ENCODE results near the gene EXTL2. TPM values are rescaled to one million over a fixed set of nuclear protein-coding genes. Genes with fewer than 3 reads are reported as not detected.

Gene EXTL2
- total and polyA plus RNA-seq, 9 of the 15 experiments (the other 6 are each of a cell fraction or from before 2014, with no cell fraction given) = 8.5 to 40.7 (median 26.0) TPM

DNA sequence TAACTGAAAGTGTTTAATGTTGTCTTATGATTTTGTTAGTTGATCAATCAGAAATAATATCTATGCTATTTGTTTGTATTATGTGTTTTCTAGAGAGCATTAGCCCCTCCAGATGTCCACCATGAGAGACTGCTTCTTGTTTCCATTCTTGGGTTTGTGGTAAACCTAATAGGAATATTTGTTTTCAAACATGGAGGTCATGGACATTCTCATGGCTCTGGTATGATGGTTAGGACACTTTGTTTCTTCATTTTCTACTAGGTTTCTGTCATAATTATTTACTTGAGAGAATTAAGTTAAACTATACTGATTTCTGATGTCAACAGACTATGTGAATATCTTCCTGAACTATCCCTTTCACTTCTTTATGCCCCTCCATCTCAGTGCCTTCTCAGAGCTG is 17.4 kb upstream of the EXTL2 start:
- DNase-seq (ENCODE audit: extremely low read depth in 1 of 4, low spot score in 3 of 4) (no peak), ATAC-seq (no peak), FAIRE-seq (no peak)
- H2AFZ ChIP-seq (ENCODE audit: low read depth, low read length) = no peak overlapping the region
- H3K4me2 ChIP-seq (ENCODE audit: insufficient read depth, low read length) = no peak overlapping the region
- ChIA-PET CTCF (ENCODE audit: low intra/inter-chr PET ratio) (no interaction called here), POLR2A (no interaction called here)
- peaks cover 76% of the 10 kb centered on the region for H3K36me3 ChIP-seq (ENCODE audit: control insufficient read depth, insufficient read depth, low read length)
- no peak for TF ChIP-seq HDAC8 (tag; IDR thresholded peaks at IDR 0.05)
- no peaks in the 10 kb centered on the region for H3K9me1 ChIP-seq (ENCODE audit: control insufficient read depth, insufficient read depth, low read length)
- no peak overlapping the region for H3K9ac ChIP-seq (ENCODE audit: insufficient read depth in 1 of 2, low read depth in 2 of 2, low read length in 2 of 2)
- H3K9me3 ChIP-seq (replicated peaks; ENCODE audit: control insufficient read depth, insufficient read depth, low read depth, low read length) = no peaks in the 10 kb centered on the region
- no TSS peak for BruUV-seq (replicated peaks)
- H4K20me1 ChIP-seq (replicated peaks; ENCODE audit: control insufficient read depth, insufficient read depth, low read length) = no peaks in the 10 kb centered on the region
- H3K27ac ChIP-seq (ENCODE audit: extremely low read depth, low read depth, low read length) = no peak overlapping the region
- H3K27me3 ChIP-seq (ENCODE audit: control insufficient read depth in 2 of 2, insufficient read depth in 2 of 2, low read length in 2 of 2) = no peaks in the 10 kb centered on the region
- H3K79me2 ChIP-seq (ENCODE audit: control insufficient read depth, insufficient read depth, low read length) = no peaks in the 10 kb centered on the region
- in situ Hi-C loops (cut with MboI) = no loop called here
- no peak overlapping the region for H3K4me3 ChIP-seq
- no peaks in the 10 kb centered on the region for H3K4me1 ChIP-seq (replicated peaks in 1 of 2; ENCODE audit: control insufficient read depth in 2 of 2, insufficient read depth in 2 of 2, low read length in 2 of 2)
- intact Hi-C loops (cut with micrococcal nuclease) = no loop called here

DNA sequence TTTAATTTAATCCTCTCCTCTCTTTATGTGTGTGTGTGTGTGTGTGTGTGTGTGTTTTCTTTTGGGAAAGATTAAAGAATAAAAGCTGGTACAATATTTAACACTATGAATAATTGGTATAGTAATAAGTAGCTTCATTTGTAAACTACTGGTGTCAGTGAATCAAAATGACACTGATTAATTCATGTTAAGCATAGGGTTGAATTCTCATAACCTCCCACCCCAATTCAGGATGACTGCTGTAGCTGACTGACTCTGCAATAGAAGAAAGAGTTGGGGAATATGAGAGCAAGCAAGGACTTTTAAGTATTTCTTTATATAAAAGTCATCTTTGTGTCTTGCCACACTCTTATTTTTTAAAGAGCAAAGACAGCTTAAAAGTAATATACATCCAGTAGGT is 14.4 kb upstream of the EXTL2 start:
- Histone ChIP-seq H3K27ac (ENCODE audit: extremely low read depth, low read depth, low read length) (no peak overlapping the region), H3K4me1 (replicated peaks in 1 of 2; ENCODE audit: control insufficient read depth in 2 of 2, insufficient read depth in 2 of 2, low read length in 2 of 2) (no peaks in the 10 kb centered on the region), H2AFZ (ENCODE audit: low read depth, low read length) (no peak overlapping the region), H3K9me3 (replicated peaks; ENCODE audit: control insufficient read depth, insufficient read depth, low read depth, low read length) (no peaks in the 10 kb centered on the region), H3K9ac (ENCODE audit: insufficient read depth in 1 of 2, low read depth in 2 of 2, low read length in 2 of 2) (no peak overlapping the region), H3K4me3 (no peak overlapping the region), H3K36me3 (ENCODE audit: control insufficient read depth, insufficient read depth, low read length) (peaks cover 73% of the 10 kb centered on the region), H3K9me1 (ENCODE audit: control insufficient read depth, insufficient read depth, low read length) (no peaks in the 10 kb centered on the region), H4K20me1 (replicated peaks; ENCODE audit: control insufficient read depth, insufficient read depth, low read length) (no peaks in the 10 kb centered on the region), H3K27me3 (ENCODE audit: control insufficient read depth in 2 of 2, insufficient read depth in 2 of 2, low read length in 2 of 2) (no peaks in the 10 kb centered on the region), H3K4me2 (ENCODE audit: insufficient read depth, low read length) (no peak overlapping the region), H3K79me2 (ENCODE audit: control insufficient read depth, insufficient read depth, low read length) (peaks cover 5% of the 10 kb centered on the region; the same call in 1 of the 3 replicates)
- no peak for ATAC-seq
- TF ChIP-seq BRCA1 (IDR thresholded peaks at IDR 0.05) (no peak), BRCA1 (CRISPR knock-in tag; IDR thresholded peaks at IDR 0.05) (no peak), PHF21A (IDR thresholded peaks at IDR 0.05; ENCODE audit: borderline replicate concordance, low read depth) (no peak), MTA3 (IDR thresholded peaks at IDR 0.05; ENCODE audit: borderline replicate concordance) (no peak), DPF2 (IDR thresholded peaks at IDR 0.05) (no peak), ASH1L (IDR thresholded peaks at IDR 0.05; ENCODE audit: borderline replicate concordance, low read depth, partially characterized antibody) (no peak), THRAP3 (IDR thresholded peaks at IDR 0.05; ENCODE audit: borderline replicate concordance) (no peak)
- TF ChIP-seq, protein P1, sequence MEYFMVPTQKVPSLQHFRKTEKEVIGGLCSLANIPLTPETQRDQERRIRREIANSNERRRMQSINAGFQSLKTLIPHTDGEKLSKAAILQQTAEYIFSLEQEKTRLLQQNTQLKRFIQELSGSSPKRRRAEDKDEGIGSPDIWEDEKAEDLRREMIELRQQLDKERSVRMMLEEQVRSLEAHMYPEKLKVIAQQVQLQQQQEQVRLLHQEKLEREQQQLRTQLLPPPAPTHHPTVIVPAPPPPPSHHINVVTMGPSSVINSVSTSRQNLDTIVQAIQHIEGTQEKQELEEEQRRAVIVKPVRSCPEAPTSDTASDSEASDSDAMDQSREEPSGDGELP (CRISPR knock-in tag; IDR thresholded peaks at IDR 0.05; ENCODE audit: borderline replicate concordance) = no peak
- TF ChIP-seq, protein P2, sequence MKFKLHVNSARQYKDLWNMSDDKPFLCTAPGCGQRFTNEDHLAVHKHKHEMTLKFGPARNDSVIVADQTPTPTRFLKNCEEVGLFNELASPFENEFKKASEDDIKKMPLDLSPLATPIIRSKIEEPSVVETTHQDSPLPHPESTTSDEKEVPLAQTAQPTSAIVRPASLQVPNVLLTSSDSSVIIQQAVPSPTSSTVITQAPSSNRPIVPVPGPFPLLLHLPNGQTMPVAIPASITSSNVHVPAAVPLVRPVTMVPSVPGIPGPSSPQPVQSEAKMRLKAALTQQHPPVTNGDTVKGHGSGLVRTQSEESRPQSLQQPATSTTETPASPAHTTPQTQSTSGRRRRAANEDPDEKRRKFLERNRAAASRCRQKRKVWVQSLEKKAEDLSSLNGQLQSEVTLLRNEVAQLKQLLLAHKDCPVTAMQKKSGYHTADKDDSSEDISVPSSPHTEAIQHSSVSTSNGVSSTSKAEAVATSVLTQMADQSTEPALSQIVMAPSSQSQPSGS (CRISPR knock-in tag; IDR thresholded peaks at IDR 0.05) = no peak
- CTCF ChIA-PET (ENCODE audit: low intra/inter-chr PET ratio) = no interaction called here
- FAIRE-seq = no peak
- intact Hi-C loops (cut with micrococcal nuclease) = no loop called here
- DNase-seq (ENCODE audit: extremely low read depth in 1 of 4, low spot score in 3 of 4) = no peak
- no TSS peak for BruUV-seq (replicated peaks)
- POLR2A ChIA-PET = interaction anchor here (1.1 to 1.5 kb wide), 2 partner anchors 8 to 13 kb away, joined by 3 to 4 read pairs; partner anchors contain the start of gene SLC30A7
- in situ Hi-C loops (cut with MboI) = no loop called here
